ENCODE data around the gene IFIT1.
"Not testable (repeated sequence)": the region's sequence is repeated elsewhere in the genome, so short reads cannot be mapped to it uniquely, and the experiment has no call there.

The IFIT1 gene

GRCh38 chr10:89428877-89429276, 36.5 kb downstream of the IFIT1 start:
- DNase-seq (ENCODE audit: low read depth in 2 of 2, low spot score in 1 of 2) = no peak

- no peak for DNase-seq (ENCODE audit: low read depth in 2 of 2, low spot score in 1 of 2)
These were observed 39.6 kb downstream of the IFIT1 start for GRCh38 chr10:89431977-89432376.

- no peak for DNase-seq (ENCODE audit: low read depth in 2 of 2, low spot score in 1 of 2)
These were observed 46.1 kb downstream of the IFIT1 start for GRCh38 chr10:89438525-89438924.

GRCh38 chr10:89440226-89441009, 48.0 kb downstream of the IFIT1 start:
- DNase-seq (ENCODE audit: low read depth in 2 of 2, low spot score in 1 of 2) = no peak

- DNase-seq (ENCODE audit: low read depth in 2 of 2, low spot score in 1 of 2) = no peak
These were observed 49.9 kb downstream of the IFIT1 start for GRCh38 chr10:89442289-89442688.

GRCh38 chr10:89444819-89445218, 52.4 kb downstream of the IFIT1 start:
- DNase-seq (ENCODE audit: low read depth in 2 of 2, low spot score in 1 of 2) = not testable (repeated sequence)

GRCh38 chr10:89450901-89451300, 58.5 kb downstream of the IFIT1 start:
- no peak for DNase-seq (ENCODE audit: low read depth in 2 of 2, low spot score in 1 of 2)

- DNase-seq (ENCODE audit: low read depth in 2 of 2, low spot score in 1 of 2) = no peak
These were observed 59.8 kb downstream of the IFIT1 start for GRCh38 chr10:89452193-89452592.

GRCh38 chr10:89454561-89455347, 62.3 kb downstream of the IFIT1 start:
- no peak for DNase-seq (ENCODE audit: low read depth in 2 of 2, low spot score in 1 of 2)
